Fibroblast of mammary gland (primary cell): ENCODE results near the gene SVBP.
"Not testable (repeated sequence)": the region's sequence is repeated elsewhere in the genome, so short reads cannot be mapped to it uniquely, and the experiment has no call there.

Experiments
- DNase-seq: peaks from one replicate; pipeline ENCODE4 v3.0.0-alpha.2; 2010; ENCODE audit warnings: low read depth
- H3K4me3 ChIP-seq: 2 replicates; pipeline ENCODE4 v1.5.1; 2011; ENCODE audit warnings: low read depth, mild to moderate bottlenecking, low read length, moderate library complexity; ENCODE audit not compliant: control insufficient read depth
- TF ChIP-seq, protein P1 (sequence below): conservative IDR thresholded peaks from 2 replicates; pipeline ENCODE4 v1.5.1; 2011; ENCODE audit warnings: low read depth, low read length, inconsistent platforms; ENCODE audit not compliant: control insufficient read depth, insufficient read depth

Gene SVBP, protein sequence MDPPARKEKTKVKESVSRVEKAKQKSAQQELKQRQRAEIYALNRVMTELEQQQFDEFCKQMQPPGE

DNA sequence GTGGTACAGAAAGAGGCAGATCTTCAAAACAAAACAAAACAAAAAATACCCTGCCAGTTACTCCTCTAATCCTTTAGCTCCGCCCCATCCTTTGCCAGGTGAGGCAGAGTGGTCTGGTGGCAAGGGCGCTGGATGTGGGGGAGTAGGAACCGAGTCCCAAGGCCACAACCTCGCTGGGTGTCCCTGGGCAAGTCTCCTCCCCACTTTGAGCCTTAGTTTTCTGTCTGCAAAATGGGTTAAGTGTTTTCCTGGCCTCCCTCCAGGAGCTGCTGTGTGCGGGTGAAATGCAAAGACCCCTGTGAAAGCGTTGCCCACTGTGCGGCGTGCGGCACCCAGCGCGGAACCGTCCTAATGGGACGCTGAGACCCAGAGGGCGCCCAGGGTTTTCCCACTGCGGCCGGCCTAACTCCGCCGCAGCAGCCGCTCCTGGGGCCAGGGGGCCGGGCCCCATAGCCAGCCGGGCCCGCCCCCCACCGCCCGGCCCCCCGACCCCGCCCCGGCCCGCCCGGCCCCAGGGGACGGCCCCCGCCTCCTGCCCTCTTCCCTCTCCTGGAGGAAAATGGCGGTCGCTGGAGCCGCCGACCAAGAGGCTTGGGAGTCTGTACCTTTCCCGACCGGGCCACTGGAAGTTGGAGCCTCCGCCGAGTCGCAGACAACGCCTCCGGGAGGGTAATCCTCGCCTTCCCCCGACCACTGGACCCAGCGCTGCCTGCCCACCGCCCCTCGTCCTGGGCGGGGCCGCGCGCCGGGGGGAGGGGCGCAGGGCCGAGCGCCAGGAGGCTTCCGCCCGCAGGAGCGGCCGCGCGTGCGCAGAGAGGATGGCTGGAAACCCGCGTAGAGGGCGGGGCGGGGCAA lies at the start of gene SVBP, which contains the start of gene ERMAP:
TSS of gene SVBP (minus strand) at position 813 of the 855 bp plus-strand sequence. CDS start 853 bp downstream, outside the sequence.
TSS of gene ERMAP (plus strand) at position 538 of the 855 bp plus-strand sequence. CDS start 13,327 bp downstream, outside the sequence.
- TF ChIP-seq, protein P1, sequence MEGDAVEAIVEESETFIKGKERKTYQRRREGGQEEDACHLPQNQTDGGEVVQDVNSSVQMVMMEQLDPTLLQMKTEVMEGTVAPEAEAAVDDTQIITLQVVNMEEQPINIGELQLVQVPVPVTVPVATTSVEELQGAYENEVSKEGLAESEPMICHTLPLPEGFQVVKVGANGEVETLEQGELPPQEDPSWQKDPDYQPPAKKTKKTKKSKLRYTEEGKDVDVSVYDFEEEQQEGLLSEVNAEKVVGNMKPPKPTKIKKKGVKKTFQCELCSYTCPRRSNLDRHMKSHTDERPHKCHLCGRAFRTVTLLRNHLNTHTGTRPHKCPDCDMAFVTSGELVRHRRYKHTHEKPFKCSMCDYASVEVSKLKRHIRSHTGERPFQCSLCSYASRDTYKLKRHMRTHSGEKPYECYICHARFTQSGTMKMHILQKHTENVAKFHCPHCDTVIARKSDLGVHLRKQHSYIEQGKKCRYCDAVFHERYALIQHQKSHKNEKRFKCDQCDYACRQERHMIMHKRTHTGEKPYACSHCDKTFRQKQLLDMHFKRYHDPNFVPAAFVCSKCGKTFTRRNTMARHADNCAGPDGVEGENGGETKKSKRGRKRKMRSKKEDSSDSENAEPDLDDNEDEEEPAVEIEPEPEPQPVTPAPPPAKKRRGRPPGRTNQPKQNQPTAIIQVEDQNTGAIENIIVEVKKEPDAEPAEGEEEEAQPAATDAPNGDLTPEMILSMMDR = no peak
- peak; percentile 73 for DNase-seq
- peak within 1 kb of the TSS; percentile 73 for H3K4me3 ChIP-seq

DNA sequence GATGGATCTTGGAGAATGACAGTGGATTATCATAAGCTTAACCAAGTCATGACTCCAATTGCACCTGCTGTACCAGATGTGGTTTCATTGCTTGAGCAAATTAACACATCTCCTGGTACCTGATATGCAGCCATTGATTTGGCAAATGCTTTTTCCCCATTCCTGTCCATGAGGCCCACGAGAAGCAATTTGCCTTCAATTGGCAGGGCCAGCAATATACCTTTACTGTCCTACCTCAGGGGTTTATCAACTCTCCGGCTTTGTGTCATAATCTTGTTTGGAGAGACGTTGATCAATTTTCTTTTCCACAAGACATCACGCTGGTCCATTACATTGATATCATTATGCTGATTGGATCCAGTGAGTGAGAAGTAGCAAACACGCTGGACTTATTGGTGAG lies 49.4 kb upstream of the SVBP start:
- TF ChIP-seq, protein P1 = no peak
- no peak overlapping the region for H3K4me3 ChIP-seq

DNA sequence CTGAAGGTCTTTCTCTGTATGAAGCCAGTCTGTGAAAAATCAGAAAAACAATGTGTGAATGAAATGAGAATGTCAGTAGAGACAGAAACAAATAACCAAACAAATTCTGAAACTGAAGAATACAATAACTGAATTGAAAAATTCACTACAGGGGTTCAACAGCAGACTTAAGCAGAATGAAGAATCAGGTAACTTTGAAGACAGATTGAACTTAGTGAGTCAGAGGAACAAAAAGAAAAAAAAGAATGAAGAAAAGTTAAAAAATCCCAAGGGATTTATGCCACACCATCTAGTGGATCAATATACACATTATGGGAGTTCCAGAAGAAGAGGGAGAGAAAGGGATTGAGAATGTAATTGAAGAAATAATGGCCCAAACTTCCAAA lies 43.8 kb upstream of the SVBP start:
- H3K4me3 ChIP-seq = no peak overlapping the region
- TF ChIP-seq, protein P1 = no peak
- DNase-seq = no peak

More for the DNA sequence above, 49.4 kb upstream of the SVBP start:
- DNase-seq = no peak

DNA sequence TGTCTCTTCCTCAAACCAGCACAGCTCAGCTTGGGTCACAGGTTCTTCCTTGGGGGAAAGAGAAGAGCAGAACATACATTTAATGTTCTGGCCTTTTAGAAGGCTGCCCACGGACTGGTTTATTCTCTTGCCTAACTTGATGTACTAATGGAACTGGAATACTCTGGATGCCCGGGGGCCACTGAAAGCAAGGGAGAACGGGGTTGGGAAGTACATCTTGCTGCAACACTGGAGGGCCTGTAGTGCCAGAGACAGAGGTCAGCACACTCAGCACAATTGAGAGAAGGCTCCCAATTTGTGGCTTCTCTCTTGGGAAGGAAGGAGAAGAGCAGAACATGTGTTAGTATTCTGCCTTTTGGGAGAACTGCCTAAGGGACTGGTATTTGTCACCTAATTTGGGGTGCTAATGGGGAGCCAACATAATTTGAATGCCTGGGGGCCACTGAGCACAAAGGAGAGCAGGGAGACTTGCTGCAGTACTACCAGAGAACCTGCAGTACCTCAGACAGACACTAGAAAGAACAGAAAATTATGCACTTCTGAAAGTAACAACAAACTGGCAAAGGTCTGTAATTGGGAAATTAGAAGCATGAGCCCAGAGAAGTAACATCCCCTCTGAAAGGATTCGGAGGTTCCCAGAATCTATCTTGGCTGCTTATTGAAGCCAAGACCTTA lies 43.3 kb upstream of the SVBP start:
- TF ChIP-seq, protein P1 = peak; percentile 4
- H3K4me3 ChIP-seq = no peak overlapping the region
- no peak for DNase-seq

DNA sequence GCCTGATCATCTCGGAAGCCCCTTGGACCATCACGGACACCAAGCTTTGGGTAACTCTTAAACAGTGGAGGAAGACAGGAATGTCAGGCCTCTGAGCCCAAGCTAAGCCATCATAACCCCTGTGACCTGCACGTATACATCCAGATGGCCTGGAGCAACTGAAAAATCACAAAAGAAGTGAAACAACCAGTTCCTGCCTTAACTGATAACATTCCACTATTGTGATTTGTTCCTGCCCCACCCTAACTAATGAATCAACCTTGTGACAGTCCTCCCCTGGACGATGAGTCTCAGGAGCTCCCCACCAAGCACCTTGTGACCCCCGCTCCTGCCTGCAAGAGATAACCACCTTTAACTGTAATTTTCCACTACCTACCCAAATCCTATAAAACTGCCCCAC lies 42.2 kb upstream of the SVBP start:
- H3K4me3 ChIP-seq, DNase-seq: not testable (repeated sequence)

DNA sequence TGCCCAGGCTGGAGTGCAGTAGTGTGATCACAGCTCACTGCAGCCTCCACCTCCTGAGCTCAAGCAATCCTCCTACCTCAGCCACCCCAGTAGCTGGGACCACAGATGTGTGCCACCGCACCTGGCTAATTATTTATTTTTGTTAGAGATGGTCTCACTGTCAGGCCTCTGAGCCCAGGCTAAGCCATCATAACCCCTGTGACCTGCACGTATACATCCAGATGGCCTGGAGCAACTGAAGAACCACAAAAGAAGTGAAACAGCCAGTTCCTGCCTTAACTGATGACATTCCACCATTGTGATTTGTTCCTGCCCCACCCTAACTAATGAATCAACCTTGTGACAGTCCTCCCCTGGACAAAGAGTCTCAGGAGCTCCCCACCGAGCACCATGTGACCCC lies 39.4 kb upstream of the SVBP start:
- DNase-seq, H3K4me3 ChIP-seq: not testable (repeated sequence)

DNA sequence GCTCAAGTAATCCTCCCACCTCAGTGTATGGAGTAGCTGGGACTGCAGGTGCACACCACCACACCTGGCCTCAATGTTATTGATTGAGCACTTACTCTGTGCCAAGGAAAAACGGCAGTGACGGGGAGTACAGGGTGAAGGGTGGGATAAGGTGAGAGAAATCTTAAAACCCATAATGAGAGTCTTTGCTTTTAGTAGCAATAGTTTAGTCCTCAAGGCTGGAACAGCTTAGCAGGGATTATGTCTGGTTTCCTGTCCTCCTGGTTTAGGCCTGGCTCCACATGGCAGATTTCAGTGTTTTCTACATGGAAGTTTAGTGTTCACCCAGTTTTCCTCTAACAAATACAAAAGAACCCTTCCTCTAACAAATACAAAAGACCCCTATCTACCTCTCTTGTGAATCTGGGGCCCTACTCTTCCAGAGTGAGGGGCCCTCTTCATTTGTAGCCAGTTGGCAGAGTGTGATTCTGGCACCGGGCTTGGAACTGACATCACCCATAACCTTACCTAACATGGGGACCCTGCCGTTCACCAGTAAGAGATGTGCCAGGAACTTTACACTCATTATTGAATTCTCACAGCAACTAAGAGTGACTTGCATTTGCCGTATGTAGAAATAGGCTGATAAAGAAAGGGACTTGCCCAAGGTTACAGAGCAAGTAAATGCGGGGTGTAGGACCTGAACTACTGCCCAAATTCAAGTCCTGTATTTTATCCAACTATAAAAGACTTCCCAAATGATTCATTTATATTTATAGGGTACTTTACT lies 36.1 kb upstream of the SVBP start:
- TF ChIP-seq, protein P1 = no peak
- DNase-seq = no peak
- no peak overlapping the region for H3K4me3 ChIP-seq
